NCI-H1105 (cell line): Measurements from ENCODE around the gene APOBEC3F.
"Not testable (repeated sequence)": the region's sequence is repeated elsewhere in the genome, so short reads cannot be mapped to it uniquely, and the experiment has no call there.

Experiments used
- DNase-seq: peaks from one replicate; lab custom pipeline; 2025; lab: John Stamatoyannopoulos, UW

Gene APOBEC3F

DNA sequence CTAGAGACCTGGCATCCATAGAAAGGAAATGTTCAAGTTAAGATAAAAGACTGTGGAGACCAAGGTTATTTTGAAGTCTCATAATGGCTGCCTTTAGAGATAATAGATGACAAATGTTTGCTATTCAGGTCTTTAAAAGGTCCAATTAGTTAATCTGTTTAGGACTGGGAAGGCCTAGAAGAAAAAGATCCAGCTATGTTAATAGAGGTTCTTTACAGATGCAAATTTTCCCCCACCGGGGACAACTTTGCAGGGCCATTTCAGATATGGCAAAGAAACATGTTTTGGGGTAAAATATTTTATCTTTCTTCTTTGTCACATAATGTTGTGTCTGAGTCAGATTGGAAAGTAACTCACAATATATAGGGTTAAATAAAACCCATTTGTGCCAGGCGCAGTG, 33.3 kb downstream of the APOBEC3F start:
- DNase-seq, result no peak

DNA sequence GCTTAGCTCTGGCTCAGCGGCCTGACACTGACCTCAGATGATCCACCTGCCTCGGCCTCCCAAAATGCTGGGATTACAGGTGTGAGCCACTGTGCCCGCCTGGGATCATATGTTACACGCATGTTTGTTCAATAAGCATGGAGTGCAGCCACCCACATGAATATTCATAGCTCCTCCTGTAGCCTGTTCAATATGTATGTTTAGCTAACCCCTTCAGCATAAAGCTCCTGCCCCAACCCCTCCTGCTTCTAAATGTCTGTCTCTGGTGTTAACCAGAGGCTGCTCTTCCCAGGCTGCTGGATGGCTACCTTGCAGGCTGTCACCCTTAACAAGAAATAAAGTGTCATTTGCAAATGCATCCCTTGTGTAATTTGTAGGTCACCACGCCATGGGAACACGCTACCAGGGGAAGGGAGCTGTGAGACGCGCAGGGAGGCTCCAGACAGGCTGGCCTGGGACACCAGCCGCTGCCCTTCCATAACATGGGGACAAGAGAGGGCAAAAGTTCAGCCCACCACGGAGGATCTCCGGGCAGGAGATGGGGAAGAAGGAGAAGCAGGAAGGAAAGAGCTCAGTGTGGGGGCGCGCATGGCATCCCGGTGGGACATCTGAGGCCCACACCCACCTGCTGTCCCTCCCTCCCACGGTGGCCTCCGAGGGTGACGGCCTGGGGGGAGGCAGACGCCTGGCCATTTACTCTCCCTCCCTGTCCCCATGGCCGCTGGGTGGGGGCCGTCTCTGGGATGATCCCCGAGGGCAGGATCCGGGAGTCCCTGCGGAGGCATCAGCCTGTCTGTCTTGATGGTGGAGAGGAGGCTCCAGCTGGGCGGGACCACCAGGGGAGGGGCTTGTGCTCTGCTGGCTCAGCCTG, 35.7 kb downstream of the APOBEC3F start:
- DNase-seq, result not testable (repeated sequence)

DNA sequence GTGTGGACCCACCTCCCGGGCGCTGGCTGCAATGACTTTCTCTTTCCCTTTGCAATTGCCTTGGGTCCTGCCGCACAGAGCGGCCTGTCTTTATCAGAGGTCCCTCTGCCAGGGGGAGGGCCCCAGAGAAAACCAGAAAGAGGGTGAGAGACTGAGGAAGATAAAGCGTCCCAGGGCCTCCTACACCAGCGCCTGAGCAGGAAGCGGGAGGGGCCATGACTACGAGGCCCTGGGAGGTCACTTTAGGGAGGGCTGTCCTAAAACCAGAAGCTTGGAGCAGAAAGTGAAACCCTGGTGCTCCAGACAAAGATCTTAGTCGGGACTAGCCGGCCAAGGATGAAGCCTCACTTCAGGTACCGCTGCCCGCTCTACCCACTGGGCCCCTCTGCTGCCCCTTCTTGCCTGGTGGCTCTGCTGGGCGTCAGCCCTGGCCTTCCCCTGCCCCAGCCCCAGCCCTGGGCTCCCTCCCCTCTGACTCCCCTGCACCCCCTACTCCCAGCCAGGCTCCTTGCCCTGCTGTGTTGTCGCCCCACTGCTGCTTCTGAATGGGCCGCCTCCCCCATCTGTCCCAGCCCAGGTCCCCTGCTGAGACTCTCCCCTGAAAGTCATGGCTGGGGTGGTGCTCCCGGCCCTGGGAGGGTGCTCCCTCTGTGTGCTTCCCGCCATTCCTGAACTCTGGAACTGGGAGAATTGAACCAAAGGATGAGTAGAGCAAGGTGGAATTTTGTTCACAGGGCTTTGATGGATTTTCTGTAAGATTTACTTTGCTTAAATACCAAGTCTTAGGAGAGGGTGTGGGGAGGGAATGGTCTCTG, 36.6 kb downstream of the APOBEC3F start, which contains the start of gene APOBEC3G:
TSS of gene APOBEC3G (plus strand) at position 250 of the 815 bp plus-strand sequence. CDS start at position 337, 87 bp downstream.
- DNase-seq, result not testable (repeated sequence)

DNA sequence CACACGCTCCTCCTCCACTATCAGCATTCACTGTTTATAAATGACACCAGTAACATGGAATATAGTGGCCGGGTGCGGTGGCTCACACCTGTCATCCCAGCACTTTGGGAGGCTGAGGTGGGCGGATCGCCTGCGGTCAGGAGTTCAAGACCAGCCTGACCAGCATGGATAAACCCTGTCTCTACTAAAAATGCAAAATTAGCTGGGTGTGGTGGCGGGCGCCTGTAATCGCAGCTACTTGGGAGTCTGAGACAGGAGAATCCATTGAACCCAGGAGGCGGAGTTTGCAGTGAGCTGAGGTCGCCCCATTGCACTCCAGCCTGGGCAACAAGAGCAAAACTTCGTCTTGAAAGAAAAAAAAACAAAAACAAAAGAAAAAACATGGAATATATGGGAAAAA, 37.2 kb downstream of the APOBEC3F start:
- DNase-seq, result not testable (repeated sequence)

DNA sequence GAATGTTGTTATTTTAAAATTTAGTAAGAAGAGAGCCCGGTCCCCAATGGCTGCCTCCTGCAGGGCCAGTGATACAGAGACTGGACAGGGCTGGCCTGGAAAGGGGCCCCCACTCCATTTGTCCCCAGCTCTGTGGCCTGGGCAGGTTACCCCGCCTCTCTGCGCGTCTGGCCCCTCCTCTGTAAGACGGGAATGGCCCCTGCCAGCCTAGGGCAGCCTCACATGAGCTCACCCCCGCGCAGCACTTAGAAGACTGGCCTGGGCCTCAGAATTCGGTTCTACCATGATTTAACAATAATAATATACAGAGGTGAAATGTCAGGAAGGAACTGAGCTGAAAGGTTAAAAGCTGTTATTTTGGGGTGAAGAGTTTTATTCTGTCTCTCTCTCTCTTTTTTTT, 37.7 kb downstream of the APOBEC3F start:
- no peak for DNase-seq

DNA sequence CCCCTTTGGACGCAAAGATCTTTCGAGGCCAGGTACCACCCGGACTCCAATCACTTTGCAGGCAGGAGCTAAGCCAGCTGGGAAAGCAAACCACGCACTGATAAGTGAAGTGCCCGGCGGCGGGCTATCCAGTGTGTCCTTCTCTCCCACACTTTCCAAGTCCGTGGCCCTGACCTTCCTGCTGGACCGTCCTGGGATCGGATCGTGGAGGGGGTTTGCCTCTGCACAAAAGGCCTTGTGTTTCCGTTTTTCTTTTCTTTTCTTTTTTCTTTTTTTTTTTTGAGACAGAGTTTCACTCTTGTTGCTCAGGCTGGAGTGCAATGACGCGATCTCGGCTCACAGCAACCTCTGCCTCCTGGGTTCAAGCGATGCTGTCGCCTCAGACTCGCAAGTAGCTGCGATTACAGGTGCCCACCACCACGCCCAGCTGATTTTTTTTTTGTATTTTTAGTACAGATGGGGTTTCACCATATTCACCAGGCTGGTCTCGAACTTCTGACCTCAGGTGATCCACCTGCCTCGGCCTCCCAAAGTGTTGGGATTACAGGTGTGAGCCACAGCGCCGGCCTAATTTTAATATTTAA, 38.5 kb downstream of the APOBEC3F start:
- not testable (repeated sequence) for DNase-seq

DNA sequence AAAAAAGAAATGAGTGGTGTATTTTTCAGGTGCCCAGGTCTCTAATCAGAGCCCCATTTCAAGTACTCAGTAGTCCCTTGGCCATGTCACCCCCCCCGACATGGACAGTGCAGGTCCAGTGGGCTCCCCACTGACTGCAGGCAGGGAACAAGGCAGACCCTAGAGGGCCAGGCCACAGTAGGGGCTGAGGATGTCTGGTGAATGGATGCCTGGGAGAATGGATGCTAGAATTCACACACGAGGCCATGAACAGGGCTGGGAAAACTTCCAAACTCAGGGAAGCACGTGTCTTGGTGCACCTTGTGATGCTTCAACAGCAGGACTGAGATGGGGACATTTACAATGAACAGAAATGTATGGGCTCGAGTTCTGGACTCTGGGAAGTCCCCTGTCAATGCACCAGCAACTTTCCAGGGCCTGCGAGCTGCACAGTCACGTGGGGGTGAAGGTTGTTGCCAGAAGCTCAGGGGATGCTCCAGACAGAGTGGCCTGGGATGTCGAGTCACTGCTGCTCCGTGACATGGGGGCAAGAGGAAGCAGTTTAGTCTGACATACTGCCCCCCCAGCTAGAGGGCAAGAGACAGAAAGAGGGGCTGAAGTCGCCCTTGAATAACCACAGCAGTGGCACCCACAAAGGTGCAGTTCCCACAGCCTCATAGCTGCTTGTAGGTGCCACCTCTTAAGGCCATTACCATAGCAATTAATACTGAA, 39.5 kb downstream of the APOBEC3F start:
- DNase-seq, result no peak

DNA sequence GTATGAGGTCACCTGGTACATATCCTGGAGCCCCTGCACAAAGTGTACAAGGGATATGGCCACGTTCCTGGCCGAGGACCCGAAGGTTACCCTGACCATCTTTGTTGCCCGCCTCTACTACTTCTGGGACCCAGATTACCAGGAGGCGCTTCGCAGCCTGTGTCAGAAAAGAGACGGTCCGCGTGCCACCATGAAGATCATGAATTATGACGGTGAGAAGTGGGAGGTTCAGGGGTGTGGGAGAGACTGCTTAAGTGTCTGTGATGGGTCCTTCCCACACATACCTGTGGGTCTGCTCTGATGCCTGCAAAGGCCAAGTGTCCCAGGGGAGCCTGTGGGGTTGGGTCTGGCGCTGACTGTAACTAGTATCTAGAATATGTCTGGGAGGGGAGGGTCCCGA, 40.4 kb downstream of the APOBEC3F start:
- DNase-seq, result no peak

DNA sequence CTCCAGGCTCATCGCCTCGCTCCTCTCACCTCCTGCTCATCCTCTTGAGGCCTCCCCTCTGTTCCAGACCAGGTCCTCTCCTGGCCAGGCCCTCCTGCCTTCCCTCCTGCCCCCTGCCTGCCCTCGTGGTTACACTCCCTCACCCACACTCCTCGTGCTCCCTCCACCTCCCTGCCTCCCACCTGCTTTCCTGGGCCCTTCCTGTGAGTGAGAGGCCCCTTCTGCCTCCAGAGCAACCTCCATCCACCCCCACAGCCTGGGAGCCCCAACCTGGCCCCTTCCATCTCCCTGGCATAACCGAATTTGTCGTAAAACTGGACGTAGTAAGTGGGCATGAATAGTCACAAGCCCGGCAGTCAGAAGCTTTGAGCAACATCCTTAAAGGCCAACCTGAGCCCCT, 40.9 kb downstream of the APOBEC3F start:
- DNase-seq, result no peak

DNA sequence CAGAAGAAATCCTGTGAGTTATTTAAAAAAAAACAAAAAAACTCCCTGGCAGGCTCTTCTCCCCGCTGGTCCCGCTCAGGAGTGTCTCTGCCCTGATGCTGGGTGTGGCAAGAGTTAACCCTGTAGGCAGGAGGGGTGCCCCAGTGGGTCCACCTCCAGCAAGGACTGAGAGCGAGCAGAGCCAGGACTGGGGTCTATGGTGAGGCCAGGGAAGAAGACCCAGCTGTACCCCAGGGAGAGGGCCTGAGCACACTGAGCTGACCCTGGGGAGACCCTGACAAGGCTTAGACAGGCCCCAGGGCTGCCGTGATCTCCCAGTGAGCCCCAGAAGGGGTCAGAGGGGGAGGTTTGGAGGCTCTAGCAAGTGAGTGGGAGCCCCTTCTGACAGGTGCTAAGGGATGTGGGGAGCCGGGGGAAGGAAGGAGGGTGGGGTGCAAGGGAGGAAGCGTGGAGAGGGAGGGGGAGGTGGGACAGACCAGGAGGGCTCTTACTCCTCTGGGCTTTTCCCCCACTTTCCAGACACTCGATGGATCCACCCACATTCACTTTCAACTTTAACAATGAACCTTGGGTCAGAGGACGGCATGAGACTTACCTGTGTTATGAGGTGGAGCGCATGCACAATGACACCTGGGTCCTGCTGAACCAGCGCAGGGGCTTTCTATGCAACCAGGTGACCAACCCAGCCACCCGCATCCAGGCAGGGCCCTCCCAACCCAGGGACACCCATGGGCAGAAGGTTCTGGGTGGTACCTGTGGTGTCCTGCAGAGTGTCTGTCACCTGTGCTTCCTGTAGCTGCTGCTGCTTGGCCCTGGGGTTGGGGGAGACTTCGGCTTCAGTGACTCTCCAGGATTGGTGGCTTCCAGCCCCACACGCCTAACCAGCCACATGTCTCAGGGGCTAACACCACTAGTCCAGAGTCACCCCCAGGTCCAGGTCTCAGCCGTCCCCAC, 42.8 kb downstream of the APOBEC3F start:
- DNase-seq, result no peak

DNA sequence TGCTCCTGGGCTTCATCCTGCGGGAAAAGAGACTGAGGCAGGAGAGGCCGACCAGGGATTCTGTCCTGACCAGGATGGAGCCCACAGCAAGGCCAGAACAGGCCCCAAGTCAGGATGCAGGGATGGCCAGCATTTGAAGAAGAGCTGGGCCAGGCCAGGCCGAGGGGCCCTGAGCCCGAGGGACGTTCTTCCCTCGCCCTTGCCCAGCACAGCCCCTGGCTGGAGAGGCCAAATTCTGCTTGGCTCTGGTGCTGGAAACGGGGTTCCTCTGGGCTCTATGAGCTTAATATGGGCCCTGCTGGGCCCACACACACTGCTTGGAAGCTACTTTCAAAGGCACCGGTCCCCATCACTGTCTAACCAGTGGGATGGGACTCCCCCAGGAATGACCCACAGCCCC, 44.0 kb downstream of the APOBEC3F start:
- DNase-seq, result no peak

DNA sequence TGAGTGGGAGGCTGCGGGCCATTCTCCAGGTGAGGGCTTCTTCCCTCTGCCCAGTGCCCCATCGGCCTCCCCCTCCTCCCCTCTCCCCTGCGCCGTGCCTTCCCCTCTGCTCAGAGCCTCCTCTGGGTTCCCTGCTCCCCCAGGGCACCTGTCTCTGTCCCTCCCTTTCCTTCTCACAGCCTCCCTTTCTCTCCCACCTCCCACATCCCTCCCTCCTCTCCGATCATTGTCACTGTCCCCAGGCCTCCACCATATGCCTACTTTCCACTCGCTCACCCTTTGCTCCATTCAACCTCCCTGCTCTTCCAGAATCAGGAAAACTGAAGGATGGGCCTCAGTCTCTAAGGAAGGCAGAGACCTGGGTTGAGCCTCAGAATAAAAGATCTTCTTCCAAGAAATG, 46.4 kb downstream of the APOBEC3F start:
- no peak for DNase-seq

DNA sequence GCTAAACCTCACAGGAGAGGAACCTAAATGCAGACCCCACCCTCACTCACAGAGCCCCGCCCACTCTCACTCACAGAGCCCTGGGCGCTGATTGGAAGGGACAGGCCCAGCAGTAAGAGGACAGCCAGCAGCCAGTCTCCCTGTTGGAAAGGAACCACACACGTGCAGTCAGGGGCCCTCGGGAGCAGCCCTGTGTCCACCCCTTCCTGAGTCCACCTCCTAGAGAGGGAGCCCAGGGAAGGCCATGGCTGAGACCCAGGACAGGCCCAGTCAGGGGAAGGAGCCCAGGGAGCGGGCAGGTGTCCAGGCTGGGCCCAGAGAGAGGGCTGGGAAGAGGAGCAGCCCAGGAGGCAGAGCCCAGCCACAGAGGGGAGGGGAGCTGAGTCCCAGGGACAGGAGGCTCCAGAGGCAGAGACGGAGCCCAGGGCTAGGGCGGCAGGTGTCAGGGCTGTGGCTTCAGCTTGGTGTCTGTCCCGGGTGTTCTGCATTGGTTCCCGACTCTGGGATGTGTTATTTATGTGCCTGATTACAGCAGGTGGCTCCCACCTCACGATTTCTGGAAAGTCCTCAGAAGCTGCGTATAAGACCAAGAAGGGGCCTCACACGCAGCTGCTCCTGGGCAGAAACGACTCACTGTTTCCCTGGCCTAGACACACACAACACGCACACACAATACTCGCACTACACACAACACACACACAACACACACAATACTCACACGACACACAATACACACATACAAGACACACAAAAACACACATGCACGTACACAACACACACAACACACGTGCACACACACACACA, 47.4 kb downstream of the APOBEC3F start:
- DNase-seq, result no peak

DNA sequence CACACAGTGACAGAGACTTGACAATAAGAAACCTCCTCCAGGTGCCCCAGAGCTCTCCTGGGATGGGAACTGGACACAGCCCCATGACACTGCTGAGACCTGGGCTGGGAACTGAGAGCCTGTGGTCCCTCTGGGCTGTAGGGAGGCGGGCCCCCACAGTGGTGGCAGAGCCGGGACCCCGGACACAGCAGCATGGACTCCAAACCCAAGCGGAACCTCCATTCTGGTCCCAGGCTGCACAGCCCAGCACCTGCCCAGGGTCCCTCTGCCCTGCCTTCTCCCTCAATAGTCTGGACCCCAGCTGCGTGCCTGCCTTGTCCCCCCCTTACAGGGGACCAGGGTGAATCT, 48.0 kb downstream of the APOBEC3F start:
- no peak for DNase-seq

DNA sequence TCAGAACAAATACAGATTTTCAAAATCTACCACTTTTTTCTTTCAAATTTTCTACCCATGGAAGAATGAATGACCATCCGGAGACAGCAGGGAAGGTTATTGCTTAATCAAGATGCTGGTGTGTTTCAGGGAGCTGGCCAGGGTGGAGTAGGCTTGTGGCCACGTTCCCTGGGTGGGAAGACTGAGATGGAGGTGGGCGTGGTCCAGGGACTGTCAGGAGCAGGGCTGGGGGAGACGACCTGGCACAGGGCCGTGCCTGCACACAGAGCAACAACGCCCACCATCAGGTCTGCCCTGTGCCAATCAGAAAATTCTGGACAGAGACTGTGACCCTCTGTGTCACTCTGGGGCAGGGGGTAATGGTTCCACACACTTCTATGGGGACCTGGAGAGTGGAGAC, 49.3 kb downstream of the APOBEC3F start:
- no peak for DNase-seq

DNA sequence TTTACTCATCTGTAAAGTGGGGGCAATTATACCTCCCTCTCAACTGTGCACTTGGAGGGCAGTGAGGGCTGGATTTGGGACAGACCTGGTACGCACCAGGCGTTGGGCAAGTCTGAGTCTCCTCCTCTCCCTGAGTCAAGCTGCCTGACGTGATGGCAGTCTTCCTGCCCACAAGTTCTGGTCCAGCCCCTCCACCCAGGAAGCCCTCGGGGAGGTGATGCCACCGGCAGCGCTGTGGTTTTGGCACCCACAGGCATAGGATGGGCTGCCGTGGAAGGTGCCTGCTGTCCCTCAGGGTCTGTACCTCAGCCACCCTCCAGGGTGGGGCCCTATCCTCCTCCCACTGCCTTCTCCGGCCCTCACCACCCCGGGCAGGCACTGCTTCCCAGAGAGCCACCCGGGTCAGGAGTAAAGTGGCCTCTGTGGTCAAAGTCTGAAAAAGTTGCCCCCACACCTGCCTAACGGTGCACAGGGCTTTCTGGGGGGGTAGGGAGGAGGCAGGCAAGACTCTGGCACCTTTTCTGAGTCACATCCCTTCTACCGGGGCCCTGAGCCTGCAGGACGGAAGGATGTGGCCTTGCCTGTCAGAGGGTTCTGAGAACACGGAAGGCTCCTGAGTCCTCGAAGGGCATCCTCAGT, 49.9 kb downstream of the APOBEC3F start:
- DNase-seq, result no peak

DNA sequence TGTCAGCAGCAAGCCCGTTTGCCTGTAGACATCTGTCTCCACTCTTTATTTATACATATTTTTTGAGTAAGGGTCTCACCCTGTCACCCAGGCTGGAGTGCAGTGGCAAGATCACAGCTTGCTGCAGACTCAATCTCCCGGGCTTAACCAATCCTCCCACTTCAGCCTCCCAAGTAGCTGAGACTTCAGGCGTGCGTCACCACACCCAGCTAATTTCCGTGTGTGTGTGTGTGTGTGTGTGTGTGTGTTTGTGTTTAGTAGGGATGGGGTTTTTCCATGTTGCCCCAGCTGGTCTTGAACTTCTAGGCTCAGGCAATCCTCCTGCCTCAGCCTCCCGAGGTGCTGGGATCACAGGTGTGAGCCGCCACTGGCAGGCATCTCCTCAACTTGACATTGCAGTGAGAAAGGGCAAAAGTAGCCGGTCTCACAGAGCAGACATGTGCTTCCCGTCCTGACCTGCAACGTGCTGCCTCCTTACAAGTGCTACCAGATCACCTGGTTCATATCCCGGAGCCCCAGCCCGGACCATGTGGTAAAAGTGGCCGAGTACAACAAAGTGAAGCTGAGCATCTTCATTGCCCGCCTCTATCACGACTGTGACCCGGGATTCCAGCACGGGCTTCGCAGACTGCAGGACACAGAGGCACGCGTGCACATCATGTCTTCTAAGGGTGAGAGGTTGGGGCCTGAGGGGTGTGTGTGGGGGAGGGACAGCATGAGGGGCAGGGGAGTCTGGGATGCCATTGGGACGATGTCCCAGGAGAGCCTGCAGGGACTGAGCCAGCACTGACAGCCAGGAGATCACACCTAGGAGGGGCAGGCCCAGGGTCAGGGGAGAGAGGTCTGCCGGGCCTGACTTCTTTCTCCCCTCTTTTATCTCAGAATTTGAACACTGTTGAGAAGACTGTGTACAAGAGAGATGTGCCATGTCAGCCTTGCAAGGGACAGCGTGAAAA, 50.7 kb downstream of the APOBEC3F start:
- no peak for DNase-seq

DNA sequence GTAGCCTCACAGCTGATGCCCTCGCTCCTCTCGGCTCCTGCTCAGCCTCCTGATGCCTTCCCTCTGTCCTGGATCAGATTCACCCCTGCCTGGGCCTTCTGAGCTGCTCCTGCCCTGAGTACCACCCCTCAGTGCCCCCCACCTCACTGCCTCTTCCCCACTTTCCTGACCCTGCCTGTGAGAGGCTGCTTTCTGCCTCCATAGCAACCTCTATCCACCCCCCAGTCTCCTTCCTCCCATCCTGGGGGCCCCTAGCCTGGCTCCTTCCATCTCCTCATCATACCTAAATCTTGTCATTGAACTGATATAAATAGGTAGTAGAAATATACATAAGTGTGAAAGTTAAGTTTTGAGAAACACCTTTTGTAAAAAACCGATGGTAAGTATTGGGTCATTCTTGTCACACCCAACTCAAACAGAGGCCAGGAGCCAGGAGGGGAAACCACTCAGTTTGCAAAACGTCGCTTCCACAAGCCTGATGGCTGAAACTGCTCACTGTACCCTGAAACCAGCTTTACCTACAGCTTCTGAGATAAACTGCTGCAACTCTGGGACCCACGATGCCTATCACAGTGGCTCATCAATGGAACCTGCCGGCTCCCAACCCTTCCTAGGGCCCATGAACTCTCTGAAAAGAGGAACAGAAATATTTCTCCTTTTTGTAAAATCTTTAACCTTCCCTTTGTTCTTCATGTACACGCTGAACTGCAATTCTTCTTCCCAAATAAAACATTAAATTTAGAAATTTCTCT, 51.6 kb downstream of the APOBEC3F start:
- DNase-seq, result no peak
